ENCODE measurements around the gene ZNF827. TPM values are rescaled to one million over a fixed set of nuclear protein-coding genes. Genes with fewer than 3 reads are reported as not detected.

The ZNF827 gene
- total and polyA plus RNA-seq, 9 of the 15 experiments (the other 6 are each of a cell fraction or from before 2014, with no cell fraction given) = 0.07 to 0.40 TPM; not detected in 7

DNA sequence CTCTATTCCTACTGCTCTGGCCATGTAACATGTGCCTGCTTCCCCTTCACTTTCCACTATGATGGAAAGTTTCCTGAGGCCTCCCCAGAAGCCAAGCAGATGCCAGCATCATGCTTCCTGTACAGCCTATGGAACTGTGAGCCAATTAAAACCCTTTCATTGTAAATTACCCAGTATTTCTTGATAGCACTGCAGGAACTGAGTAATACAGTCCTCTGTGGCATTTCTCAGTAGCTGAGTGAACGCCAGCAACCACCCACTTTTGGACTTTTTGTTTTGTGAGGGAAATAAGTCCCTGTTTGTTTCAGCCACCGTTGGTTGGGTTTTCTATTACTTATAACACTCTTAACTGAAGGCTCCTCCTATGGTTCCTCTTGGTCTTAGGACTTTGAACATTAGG lies 154.6 kb downstream of the ZNF827 start:
- H3K79me2 ChIP-seq (ENCODE audit: control insufficient read depth, insufficient read depth, low read length) = no peaks in the 10 kb centered on the region
- intact Hi-C loops (cut with micrococcal nuclease) (no loop called here), in situ Hi-C loops (cut with MboI) (no loop called here)
- H4K20me1 ChIP-seq (replicated peaks; ENCODE audit: control insufficient read depth, insufficient read depth, low read length) = no peaks in the 10 kb centered on the region
- ChIA-PET CTCF (ENCODE audit: low intra/inter-chr PET ratio) (no interaction called here), POLR2A (no interaction called here)
- no peaks in the 10 kb centered on the region for H3K4me1 ChIP-seq (replicated peaks in 1 of 2; ENCODE audit: control insufficient read depth in 2 of 2, insufficient read depth in 2 of 2, low read length in 2 of 2)
- DNase-seq (ENCODE audit: extremely low read depth in 1 of 4, low spot score in 3 of 4) = no peak
- no peak overlapping the region for H3K4me2 ChIP-seq (ENCODE audit: insufficient read depth, low read length)
- no peak overlapping the region for H3K27ac ChIP-seq (ENCODE audit: extremely low read depth, low read depth, low read length)
- WGBS (ENCODE audit: insufficient coverage, low coverage, missing lambda C conversion rate) = 0% methylated on average over 2 of the region's 2 CpGs
- no peak overlapping the region for H3K4me3 ChIP-seq
- H3K9me1 ChIP-seq (ENCODE audit: control insufficient read depth, insufficient read depth, low read length) = no peaks in the 10 kb centered on the region
- no peaks in the 10 kb centered on the region for H3K9me3 ChIP-seq (replicated peaks; ENCODE audit: control insufficient read depth, insufficient read depth, low read depth, low read length)
- TF ChIP-seq EP400 (IDR thresholded peaks at IDR 0.05) (no peak), TARDBP (IDR thresholded peaks at IDR 0.05) (no peak), TAF15 (IDR thresholded peaks at IDR 0.05; ENCODE audit: low read depth, low read length) (no peak), SIRT6 (IDR thresholded peaks at IDR 0.05; ENCODE audit: low read depth, low read length) (no peak), KLF1 (tag; IDR thresholded peaks at IDR 0.05) (no peak), GATA2 (CRISPR knock-in tag; IDR thresholded peaks at IDR 0.05) (no peak), ILK (tag; IDR thresholded peaks at IDR 0.05; ENCODE audit: borderline replicate concordance, low read depth) (no peak), ZFP36 (IDR thresholded peaks at IDR 0.05; ENCODE audit: low read depth, low read length, partially characterized antibody) (no peak), ETV5 (CRISPR knock-in tag; IDR thresholded peaks at IDR 0.05; ENCODE audit: low read depth) (no peak), KLF13 (tag; IDR thresholded peaks at IDR 0.05; ENCODE audit: borderline replicate concordance, low read depth) (no peak)
- TF ChIP-seq, protein P1, sequence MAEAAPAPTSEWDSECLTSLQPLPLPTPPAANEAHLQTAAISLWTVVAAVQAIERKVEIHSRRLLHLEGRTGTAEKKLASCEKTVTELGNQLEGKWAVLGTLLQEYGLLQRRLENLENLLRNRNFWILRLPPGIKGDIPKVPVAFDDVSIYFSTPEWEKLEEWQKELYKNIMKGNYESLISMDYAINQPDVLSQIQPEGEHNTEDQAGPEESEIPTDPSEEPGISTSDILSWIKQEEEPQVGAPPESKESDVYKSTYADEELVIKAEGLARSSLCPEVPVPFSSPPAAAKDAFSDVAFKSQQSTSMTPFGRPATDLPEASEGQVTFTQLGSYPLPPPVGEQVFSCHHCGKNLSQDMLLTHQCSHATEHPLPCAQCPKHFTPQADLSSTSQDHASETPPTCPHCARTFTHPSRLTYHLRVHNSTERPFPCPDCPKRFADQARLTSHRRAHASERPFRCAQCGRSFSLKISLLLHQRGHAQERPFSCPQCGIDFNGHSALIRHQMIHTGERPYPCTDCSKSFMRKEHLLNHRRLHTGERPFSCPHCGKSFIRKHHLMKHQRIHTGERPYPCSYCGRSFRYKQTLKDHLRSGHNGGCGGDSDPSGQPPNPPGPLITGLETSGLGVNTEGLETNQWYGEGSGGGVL (CRISPR knock-in tag; IDR thresholded peaks at IDR 0.05) = no peak
- TF ChIP-seq, protein P2, sequence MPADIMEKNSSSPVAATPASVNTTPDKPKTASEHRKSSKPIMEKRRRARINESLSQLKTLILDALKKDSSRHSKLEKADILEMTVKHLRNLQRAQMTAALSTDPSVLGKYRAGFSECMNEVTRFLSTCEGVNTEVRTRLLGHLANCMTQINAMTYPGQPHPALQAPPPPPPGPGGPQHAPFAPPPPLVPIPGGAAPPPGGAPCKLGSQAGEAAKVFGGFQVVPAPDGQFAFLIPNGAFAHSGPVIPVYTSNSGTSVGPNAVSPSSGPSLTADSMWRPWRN (IDR thresholded peaks at IDR 0.05; ENCODE audit: low read depth) = no peak
- no peak for FAIRE-seq
- H3K9ac ChIP-seq (ENCODE audit: insufficient read depth in 1 of 2, low read depth in 2 of 2, low read length in 2 of 2) = no peak overlapping the region
- H3K27me3 ChIP-seq (ENCODE audit: control insufficient read depth in 2 of 2, insufficient read depth in 2 of 2, low read length in 2 of 2) = peaks cover 6 to 10% of the 10 kb centered on the region in 2 experiments; a peak in 4 of 5 replicates
- BruUV-seq (replicated peaks) = no TSS peak
- ATAC-seq = no peak
- H3K36me3 ChIP-seq (ENCODE audit: control insufficient read depth, insufficient read depth, low read length) = no peaks in the 10 kb centered on the region
- no peak overlapping the region for H2AFZ ChIP-seq (ENCODE audit: low read depth, low read length)

Data from K562 (cell line).